Measurements from ENCODE around the gene BTLA. TPM values are rescaled to one million over a fixed set of nuclear protein-coding genes. Genes with fewer than 3 reads are reported as not detected.

The BTLA gene
- total and polyA plus RNA-seq, 2 of the 8 experiments (the other 6 are each of a cell fraction or from before 2014, with no cell fraction given): not detected

GRCh38 chr3:112456147-112456546 is 43.1 kb downstream of the BTLA start:
- ChIA-PET CTCF (ENCODE audit: partially characterized antibody) (interaction anchor here (1.2 to 1.3 kb wide), 2 partner anchors 163 to 344 kb away, joined by 3 to 4 read pairs; partner anchors contain the start of gene SLC9C1), POLR2A (ENCODE audit: partially characterized antibody) (no interaction called here)
- Histone ChIP-seq H2BK5ac (ENCODE audit: low read depth, low read length) (no peak overlapping the region), H2AK5ac (ENCODE audit: low read depth, low read length) (no peak overlapping the region), H2BK12ac (ENCODE audit: low read depth, low read length) (no peak overlapping the region), H3K4ac (replicated peaks; ENCODE audit: insufficient read length, low read depth, low read length) (no peak overlapping the region), H4K91ac (replicated peaks; ENCODE audit: insufficient read length, low read length) (no peak overlapping the region), H3K9ac (replicated peaks in 1 of 4; ENCODE audit: extremely low read depth in 1 of 4, low read depth in 3 of 4, low read length in 3 of 4) (no peak overlapping the region), H3K36me3 (ENCODE audit: control insufficient read depth in 2 of 4, insufficient read depth in 4 of 4, low read length in 3 of 4) (no peaks in the 10 kb centered on the region), H3K56ac (replicated peaks; ENCODE audit: insufficient read length, low read depth, low read length) (no peak overlapping the region), H3K9me3 (ENCODE audit: insufficient read depth in 2 of 2, low read depth in 1 of 2, low read length in 1 of 2) (no peaks in the 10 kb centered on the region), H4K20me1 (replicated peaks in 1 of 2; ENCODE audit: control insufficient read depth in 1 of 2, insufficient read depth in 2 of 2, low read length in 2 of 2) (no peaks in the 10 kb centered on the region), H3K14ac (ENCODE audit: insufficient read length) (no peak overlapping the region), H3K4me3 (ENCODE audit: extremely low read depth in 1 of 4, insufficient read depth in 2 of 4, low read depth in 3 of 4, low read length in 4 of 4) (no peak overlapping the region), H3K79me1 (ENCODE audit: low read depth, low read length) (no peaks in the 10 kb centered on the region), H3K23me2 (ENCODE audit: low read depth, low read length) (no peaks in the 10 kb centered on the region), H4K8ac (ENCODE audit: extremely low read depth, insufficient read depth, low read length) (no peak overlapping the region), H4K5ac (ENCODE audit: insufficient read length, low read depth, low read length) (no peak overlapping the region), H3K27me3 (replicated peaks in 1 of 4; ENCODE audit: control insufficient read depth in 3 of 4, extremely low read depth in 1 of 4, insufficient read depth in 3 of 4, low read length in 3 of 4) (peaks cover 0 to 1% (median 0%) of the 10 kb centered on the region in 4 experiments; a peak in 1 of 7 replicates), H2BK15ac (ENCODE audit: low read length) (no peak overlapping the region), H2BK120ac (replicated peaks; ENCODE audit: low read depth, low read length) (no peak overlapping the region), H3K4me1 (replicated peaks in 1 of 4; ENCODE audit: control insufficient read depth in 3 of 4, insufficient read depth in 4 of 4, low read length in 3 of 4) (no peaks in the 10 kb centered on the region), H3K18ac (ENCODE audit: extremely low read depth, low read length) (no peak overlapping the region), H3K23ac (ENCODE audit: insufficient read length) (no peak overlapping the region), H2BK20ac (ENCODE audit: low read length) (no peak overlapping the region), H2AFZ (ENCODE audit: low read length) (no peak overlapping the region), H3K4me2 (ENCODE audit: insufficient read depth in 1 of 2, low read depth in 2 of 2, low read length in 2 of 2) (no peak overlapping the region), H3K27ac (ENCODE audit: low read depth, low read length) (no peak overlapping the region), H3K79me2 (ENCODE audit: control insufficient read depth in 1 of 2, insufficient read depth in 2 of 2, low read length in 2 of 2) (no peaks in the 10 kb centered on the region)
- TF ChIP-seq YY1 (IDR thresholded peaks at IDR 0.05; ENCODE audit: low read depth, low read length): no peak
- TF ChIP-seq BRCA1 (IDR thresholded peaks at IDR 0.05; ENCODE audit: low read depth, low read length): no peak
- no peak for TF ChIP-seq CHD2 (IDR thresholded peaks at IDR 0.05; ENCODE audit: low read length)
- no peak for TF ChIP-seq ZNF274 (IDR thresholded peaks at IDR 0.05; ENCODE audit: borderline replicate concordance, extremely low read depth, low read length)
- TF ChIP-seq KDM5A (IDR thresholded peaks at IDR 0.05; ENCODE audit: low read length): no peak
- no peak for TF ChIP-seq TAF1 (IDR thresholded peaks at IDR 0.05; ENCODE audit: low read depth, low read length)
- no peak for TF ChIP-seq SIRT6 (IDR thresholded peaks at IDR 0.05; ENCODE audit: low read length)
- no peak for TF ChIP-seq TBP (IDR thresholded peaks at IDR 0.05; ENCODE audit: low read depth, low read length)
- no peak for TF ChIP-seq CBX8 (IDR thresholded peaks at IDR 0.05; ENCODE audit: borderline replicate concordance, low read depth, low read length)
- no peak for TF ChIP-seq BACH1 (IDR thresholded peaks at IDR 0.05; ENCODE audit: low read length)
- TF ChIP-seq CEBPB (IDR thresholded peaks at IDR 0.05; ENCODE audit: low read depth, low read length): no peak
- TF ChIP-seq TCF12 (IDR thresholded peaks at IDR 0.05; ENCODE audit: low read depth, low read length): no peak
- no peak for TF ChIP-seq RXRA (IDR thresholded peaks at IDR 0.05; ENCODE audit: insufficient read depth, low read depth, low read length)
- FAIRE-seq: no peak
- no peak for DNase-seq (ENCODE audit: low read depth in 1 of 2, low spot score in 2 of 2)

All from H1 (cell line).